HepG2 (cell line): Measurements from ENCODE around the gene ILRUN.

Experiments used
- DPF2 ChIP-seq: sonication (generic); formaldehyde crosslinking; IDR thresholded peaks from 2 replicates; pipeline ENCODE4 v1.4.0; 2020; ENCODE audit warnings: mild to moderate bottlenecking, low read depth, missing genetic modification reagents, borderline replicate concordance
- ELK4 ChIP-seq: sonication (generic); formaldehyde crosslinking; IDR thresholded peaks from 2 replicates; pipeline ENCODE4 v1.9.0; 2021; ENCODE audit warnings: missing genetic modification reagents, borderline replicate concordance
- EZH2 ChIP-seq: conservative IDR thresholded peaks from 2 replicates; pipeline ENCODE4 v1.6.1; 2012; ENCODE audit warnings: mild to moderate bottlenecking, low read depth, low read length, moderate library complexity
- KAT7 ChIP-seq: IDR thresholded peaks from 2 replicates; pipeline ENCODE4 v1.6.1; 2018; ENCODE audit warnings: borderline replicate concordance, missing compliant biosample characterization
- MED8 ChIP-seq: sonication (generic); formaldehyde crosslinking; IDR thresholded peaks from 2 replicates; pipeline ENCODE4 v1.8.1; 2023; ENCODE audit warnings: mild to moderate bottlenecking, missing genetic modification reagents; ENCODE audit not compliant: insufficient replicate concordance
- MYNN ChIP-seq: sonication (generic); formaldehyde crosslinking; IDR thresholded peaks from 2 replicates; pipeline ENCODE4 v1.4.0; 2020; ENCODE audit warnings: mild to moderate bottlenecking, low read depth, missing genetic modification reagents
- NFIC ChIP-seq: IDR thresholded peaks from 2 replicates; pipeline ENCODE4 v1.6.1; 2012; ENCODE audit warnings: mild to moderate bottlenecking, low read length, inconsistent platforms
- NFRKB ChIP-seq: fragments of 450-650 bp; IDR thresholded peaks from 2 replicates; pipeline ENCODE4 v1.6.1; 2017
- POLR2A ChIP-seq, 2 experiments: IDR thresholded peaks; 2 replicates each; pipeline ENCODE4 v1.6.1; 2011; ENCODE audit warnings: low read depth in 2 of 2, low read length in 2 of 2, mild to moderate bottlenecking in 1 of 2, moderate library complexity in 1 of 2; ENCODE audit not compliant: insufficient read depth in 1 of 2
- TBP ChIP-seq: sonication (generic); formaldehyde crosslinking; IDR thresholded peaks from 2 replicates; pipeline ENCODE4 v1.5.0; 2020; ENCODE audit warnings: missing genetic modification reagents
- ZBTB38 ChIP-seq: sonication (generic); formaldehyde crosslinking; IDR thresholded peaks from 2 replicates; pipeline ENCODE4 v1.5.1; 2020; ENCODE audit warnings: mild to moderate bottlenecking, missing genetic modification reagents
- ZBTB42 ChIP-seq: sonication (generic); formaldehyde crosslinking; IDR thresholded peaks from 2 replicates; pipeline ENCODE4 v1.5.0; 2020; ENCODE audit warnings: mild to moderate bottlenecking, missing genetic modification reagents
- ZNF207 ChIP-seq: fragments of 450-650 bp; IDR thresholded peaks from 2 replicates; pipeline ENCODE4 v1.6.1; 2016; ENCODE audit warnings: antibody characterized with exemption, borderline replicate concordance
- TF ChIP-seq, protein P1 (sequence below): sonication (generic); formaldehyde crosslinking; IDR thresholded peaks from 2 replicates; pipeline ENCODE4 v1.5.0; 2020; ENCODE audit warnings: mild to moderate bottlenecking, missing genetic modification reagents, moderate library complexity

DNA sequence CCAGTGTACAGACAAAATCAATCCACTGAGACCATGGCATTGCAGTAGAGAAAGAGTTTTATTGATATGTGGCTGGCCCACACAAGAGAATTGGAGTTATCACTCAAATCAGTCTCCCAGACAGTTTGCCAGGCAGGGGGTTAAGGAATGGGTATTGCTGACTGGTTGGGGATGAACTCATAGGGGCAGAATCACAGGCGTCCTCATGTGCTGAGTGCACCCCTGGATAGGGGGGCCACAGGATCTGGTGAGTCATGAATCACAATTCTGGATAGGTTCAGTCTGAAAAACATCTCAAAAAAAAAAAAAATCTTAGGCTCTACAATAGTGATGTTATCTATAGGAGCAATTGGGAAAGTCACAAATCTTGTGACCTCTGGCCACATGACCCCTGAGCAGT, 29.5 kb upstream of the ILRUN start:
- TF ChIP-seq KAT7 (CRISPR knock-in tag): no peak
- TF ChIP-seq, protein P1, sequence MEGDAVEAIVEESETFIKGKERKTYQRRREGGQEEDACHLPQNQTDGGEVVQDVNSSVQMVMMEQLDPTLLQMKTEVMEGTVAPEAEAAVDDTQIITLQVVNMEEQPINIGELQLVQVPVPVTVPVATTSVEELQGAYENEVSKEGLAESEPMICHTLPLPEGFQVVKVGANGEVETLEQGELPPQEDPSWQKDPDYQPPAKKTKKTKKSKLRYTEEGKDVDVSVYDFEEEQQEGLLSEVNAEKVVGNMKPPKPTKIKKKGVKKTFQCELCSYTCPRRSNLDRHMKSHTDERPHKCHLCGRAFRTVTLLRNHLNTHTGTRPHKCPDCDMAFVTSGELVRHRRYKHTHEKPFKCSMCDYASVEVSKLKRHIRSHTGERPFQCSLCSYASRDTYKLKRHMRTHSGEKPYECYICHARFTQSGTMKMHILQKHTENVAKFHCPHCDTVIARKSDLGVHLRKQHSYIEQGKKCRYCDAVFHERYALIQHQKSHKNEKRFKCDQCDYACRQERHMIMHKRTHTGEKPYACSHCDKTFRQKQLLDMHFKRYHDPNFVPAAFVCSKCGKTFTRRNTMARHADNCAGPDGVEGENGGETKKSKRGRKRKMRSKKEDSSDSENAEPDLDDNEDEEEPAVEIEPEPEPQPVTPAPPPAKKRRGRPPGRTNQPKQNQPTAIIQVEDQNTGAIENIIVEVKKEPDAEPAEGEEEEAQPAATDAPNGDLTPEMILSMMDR (CRISPR knock-in tag): no peak
- TF ChIP-seq NFRKB: no peak
- TF ChIP-seq MED8 (CRISPR knock-in tag): no peak
- TF ChIP-seq ZBTB42 (CRISPR knock-in tag): no peak
- TF ChIP-seq DPF2 (CRISPR knock-in tag): no peak
- TF ChIP-seq MYNN (CRISPR knock-in tag): no peak
- no peak for TF ChIP-seq NFIC
- no peak for TF ChIP-seq POLR2A (IDR thresholded peaks at IDR 0.05; ENCODE audit: insufficient read depth in 1 of 2, low read depth in 2 of 2, low read length in 2 of 2)
- TF ChIP-seq EZH2: no peak
- TF ChIP-seq ZBTB38 (CRISPR knock-in tag): no peak
- no peak for TF ChIP-seq ELK4
- no peak for TF ChIP-seq ZNF207
- TF ChIP-seq TBP (CRISPR knock-in tag): no peak
